ENCODE data around the gene VAC14. TPM values are rescaled to one million over a fixed set of nuclear protein-coding genes. Genes with fewer than 3 reads are reported as not detected.

Gene VAC14
- total RNA-seq, 2 experiments from 2014 or later, result 26.7 to 28.0 TPM

GRCh38 chr16:70684146-70685060 lies 116.6 kb downstream of the VAC14 start:
- ChIA-PET CTCF (no interaction called here), POLR2A (no interaction called here)
- H3K4me3 Mint-ChIP-seq, result no peak overlapping the region
- H3K27ac Mint-ChIP-seq, result no peak overlapping the region
- H3K36me3 Mint-ChIP-seq (ENCODE audit: low read depth), result no peaks in the 10 kb centered on the region
- H3K27me3 Mint-ChIP-seq, result peaks cover 14% of the 10 kb centered on the region
- H3K9me3 Mint-ChIP-seq, result no peaks in the 10 kb centered on the region
- H3K4me1 Mint-ChIP-seq, result peaks cover 4% of the 10 kb centered on the region
- no peak for DNase-seq

- no peaks in the 10 kb centered on the region for H3K36me3 Mint-ChIP-seq (ENCODE audit: low read depth)
Measured at GRCh38 chr16:70683146-70683944, 117.6 kb downstream of the VAC14 start.

GRCh38 chr16:70682239-70683145 lies 118.5 kb downstream of the VAC14 start:
- Mint-ChIP-seq H3K27me3 (peaks cover 14% of the 10 kb centered on the region), H3K9me3 (no peaks in the 10 kb centered on the region), H3K36me3 (ENCODE audit: low read depth) (no peaks in the 10 kb centered on the region), H3K27ac (no peak overlapping the region), H3K4me1 (peaks cover 9% of the 10 kb centered on the region), H3K4me3 (no peak overlapping the region)
- CTCF ChIA-PET, result no interaction called here
- POLR2A ChIA-PET, result interaction anchor here (0.7 to 1.1 kb wide), 2 partner anchors 55 to 87 kb away, joined by 3 read pairs; no protein-coding TSS in a partner anchor
- DNase-seq, result no peak

More at GRCh38 chr16:70683146-70683944, 117.6 kb downstream of the VAC14 start:
- Mint-ChIP-seq H3K9me3 (no peaks in the 10 kb centered on the region), H3K4me1 (peaks cover 9% of the 10 kb centered on the region), H3K4me3 (no peak overlapping the region), H3K27me3 (peaks cover 14% of the 10 kb centered on the region), H3K27ac (no peak overlapping the region)
- POLR2A ChIA-PET, result no interaction called here
- CTCF ChIA-PET, result no interaction called here
- DNase-seq, result no peak

GRCh38 chr16:70681382-70682238 lies 119.3 kb downstream of the VAC14 start:
- Mint-ChIP-seq H3K4me3 (no peak overlapping the region), H3K27me3 (peaks cover 13% of the 10 kb centered on the region), H3K36me3 (ENCODE audit: low read depth) (no peaks in the 10 kb centered on the region), H3K9me3 (no peaks in the 10 kb centered on the region), H3K4me1 (peaks cover 9% of the 10 kb centered on the region), H3K27ac (no peak overlapping the region)
- ChIA-PET CTCF (interaction anchor here (3.8 kb wide), 1 partner anchor 90 kb away, joined by 28 read pairs; no protein-coding TSS in a partner anchor), POLR2A (interaction anchor here (1.1 kb wide), 1 partner anchor 88 kb away, joined by 3 read pairs; no protein-coding TSS in a partner anchor)
- DNase-seq, result no peak

DNA sequence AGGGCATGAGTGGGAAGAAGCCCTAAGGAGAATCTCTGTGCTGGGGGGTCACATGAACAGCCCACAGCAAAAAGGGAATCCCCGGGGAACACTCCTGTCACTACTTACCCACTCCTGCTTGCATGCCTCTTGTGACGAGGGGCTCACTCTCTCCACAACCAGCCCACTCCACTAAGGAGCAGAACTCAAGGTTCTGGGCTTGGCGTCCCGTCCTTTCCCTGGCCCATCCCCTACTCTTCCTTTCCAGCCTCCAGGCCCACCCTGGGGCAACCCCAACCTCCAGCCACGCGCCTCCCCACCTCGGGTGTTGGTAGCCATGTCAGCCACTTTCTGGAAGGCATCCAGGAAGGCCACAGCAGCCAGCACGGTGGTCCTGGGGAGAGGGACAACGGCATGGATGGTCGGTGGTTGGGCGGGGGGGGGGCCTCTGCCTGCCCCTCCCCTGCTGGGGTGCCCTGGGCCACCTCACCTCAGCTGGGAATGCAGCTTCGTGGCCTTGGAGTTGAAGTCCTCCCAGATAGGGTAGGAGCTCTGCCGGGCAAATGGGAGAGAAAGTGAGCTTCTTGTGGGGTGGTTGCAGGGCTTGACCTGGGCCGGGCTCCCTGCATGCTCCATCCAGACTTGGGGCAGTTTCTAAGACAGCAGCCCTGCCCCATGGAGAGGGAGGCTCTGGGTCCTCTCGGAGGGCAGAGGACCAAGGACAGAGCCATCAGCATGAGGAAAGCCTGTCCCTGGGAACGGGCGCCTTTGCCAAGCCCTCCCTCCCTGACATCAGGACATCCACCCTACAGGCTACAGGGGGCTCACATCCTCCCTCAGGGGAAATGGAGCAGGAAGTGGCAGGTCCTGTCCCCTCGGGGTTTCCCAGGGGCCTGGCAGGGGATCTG lies 120.2 kb downstream of the VAC14 start:
- Mint-ChIP-seq H3K4me1 (peaks cover 7% of the 10 kb centered on the region), H3K4me3 (no peak overlapping the region), H3K27ac (no peak overlapping the region), H3K36me3 (ENCODE audit: low read depth) (no peaks in the 10 kb centered on the region), H3K27me3 (peaks cover 9% of the 10 kb centered on the region), H3K9me3 (no peaks in the 10 kb centered on the region)
- CTCF ChIA-PET, result interaction anchor here (0.9 to 3.8 kb wide), 2 partner anchors 86 to 91 kb away, joined by 3 to 28 read pairs; no protein-coding TSS in a partner anchor
- DNase-seq, result no peak
- POLR2A ChIA-PET, result no interaction called here

GRCh38 chr16:70679671-70680494 lies 121.1 kb downstream of the VAC14 start:
- no peak overlapping the region for H3K27ac Mint-ChIP-seq
- no peaks in the 10 kb centered on the region for H3K9me3 Mint-ChIP-seq
- H3K4me1 Mint-ChIP-seq, result peaks cover 7% of the 10 kb centered on the region
- POLR2A ChIA-PET, result interaction anchor here (1.9 kb wide), 1 partner anchor 90 kb away, joined by 4 read pairs; no protein-coding TSS in a partner anchor
- no peaks in the 10 kb centered on the region for H3K36me3 Mint-ChIP-seq (ENCODE audit: low read depth)
- no peak overlapping the region for H3K4me3 Mint-ChIP-seq
- CTCF ChIA-PET, result interaction anchor here (0.9 to 3.8 kb wide), 3 partner anchors 12 to 92 kb away, joined by 3 to 28 read pairs (median 4); no protein-coding TSS in a partner anchor
- no peak for DNase-seq
- peaks cover 6% of the 10 kb centered on the region for H3K27me3 Mint-ChIP-seq

GRCh38 chr16:70678898-70679670 lies 121.9 kb downstream of the VAC14 start:
- no peaks in the 10 kb centered on the region for H3K36me3 Mint-ChIP-seq (ENCODE audit: low read depth)
- ChIA-PET CTCF (interaction anchor here (1.1 to 3.8 kb wide), 2 partner anchors 11 to 92 kb away, joined by 4 to 28 read pairs; no protein-coding TSS in a partner anchor), POLR2A (interaction anchor here (0.7 to 1.9 kb wide), 2 partner anchors 16 to 91 kb away, joined by 3 to 4 read pairs; no protein-coding TSS in a partner anchor)
- peaks cover 4% of the 10 kb centered on the region for H3K27me3 Mint-ChIP-seq
- no peak overlapping the region for H3K4me3 Mint-ChIP-seq
- H3K27ac Mint-ChIP-seq, result no peak overlapping the region
- H3K4me1 Mint-ChIP-seq, result peaks cover 7% of the 10 kb centered on the region
- no peaks in the 10 kb centered on the region for H3K9me3 Mint-ChIP-seq
- DNase-seq, result no peak

GRCh38 chr16:70678121-70678897 lies 122.6 kb downstream of the VAC14 start:
- Mint-ChIP-seq H3K9me3 (no peaks in the 10 kb centered on the region), H3K4me1 (peaks cover 7% of the 10 kb centered on the region), H3K27me3 (no peaks in the 10 kb centered on the region), H3K27ac (no peak overlapping the region), H3K36me3 (ENCODE audit: low read depth) (no peaks in the 10 kb centered on the region), H3K4me3 (no peak overlapping the region)
- ChIA-PET CTCF (interaction anchor here (1.1 to 3.8 kb wide), 2 partner anchors 10 to 93 kb away, joined by 4 to 28 read pairs; no protein-coding TSS in a partner anchor), POLR2A (interaction anchor here (0.7 to 1.9 kb wide), 2 partner anchors 17 to 92 kb away, joined by 3 to 4 read pairs; no protein-coding TSS in a partner anchor)
- no peak for DNase-seq

GRCh38 chr16:70677499-70678120 lies 123.3 kb downstream of the VAC14 start:
- no peak overlapping the region for H3K4me3 Mint-ChIP-seq
- no peak for DNase-seq
- H3K27me3 Mint-ChIP-seq, result peaks cover 3% of the 10 kb centered on the region
- ChIA-PET CTCF (interaction anchor here (3.8 kb wide), 1 partner anchor 94 kb away, joined by 28 read pairs; no protein-coding TSS in a partner anchor), POLR2A (interaction anchor here (1.9 kb wide), 1 partner anchor 92 kb away, joined by 4 read pairs; no protein-coding TSS in a partner anchor)
- H3K4me1 Mint-ChIP-seq, result peaks cover 7% of the 10 kb centered on the region
- no peaks in the 10 kb centered on the region for H3K9me3 Mint-ChIP-seq
- no peaks in the 10 kb centered on the region for H3K36me3 Mint-ChIP-seq (ENCODE audit: low read depth)
- H3K27ac Mint-ChIP-seq, result no peak overlapping the region
